ENCODE data around the gene ARID3A. TPM values are rescaled to one million over a fixed set of nuclear protein-coding genes. Genes with fewer than 3 reads are reported as not detected.

Gene ARID3A
- total and polyA plus RNA-seq, 2 of the 13 experiments (the other 11 are each of a cell fraction or from before 2014, with no cell fraction given) = 71.3 to 77.9 TPM

DNA sequence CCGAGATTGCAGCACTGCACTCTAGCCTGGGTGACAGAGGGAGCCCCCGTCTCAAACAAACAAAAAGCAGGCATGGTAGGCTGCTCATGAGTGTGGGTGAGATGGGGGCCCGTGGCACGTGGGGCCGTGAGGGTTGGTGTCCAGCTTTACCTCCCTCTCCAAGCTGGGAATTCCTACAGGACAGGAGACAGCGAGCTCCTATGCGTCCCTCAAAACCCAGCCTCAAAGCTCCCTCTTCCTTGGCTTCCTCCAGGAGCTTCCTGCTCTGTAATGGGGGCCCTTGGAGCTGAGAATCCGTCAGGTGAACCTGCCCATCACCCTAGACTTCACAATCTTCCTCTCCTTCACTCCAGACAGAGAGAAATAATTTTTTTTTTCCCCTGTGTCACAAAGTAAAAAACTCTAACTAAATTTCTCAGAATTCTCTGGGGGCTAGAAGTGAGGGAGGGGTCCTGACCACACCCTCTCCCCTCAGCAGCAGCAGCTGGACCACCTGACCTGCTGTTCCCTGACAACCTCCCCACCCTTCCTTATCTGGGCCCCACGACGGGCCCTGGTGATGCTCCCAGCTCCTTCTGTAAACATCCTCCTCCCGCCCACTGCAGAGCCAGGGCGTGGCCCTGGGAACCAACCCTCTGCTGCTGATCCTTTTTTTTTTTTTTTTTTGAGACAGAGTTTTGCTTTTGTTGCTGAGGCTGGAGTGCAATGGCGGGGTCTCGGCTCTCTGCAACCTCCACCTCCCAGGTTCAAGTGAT is 36.2 kb downstream of the ARID3A start:
- Histone ChIP-seq H3K9ac (ENCODE audit: insufficient read depth, low read depth, low read length) (peak overlapping the region; percentile 51; the same call in 1 of the 2 replicates), H3K27ac (ENCODE audit: extremely low read length, insufficient read depth, low read length) (peak overlapping the region; percentile 74), H2AFZ (ENCODE audit: low read length) (no peak overlapping the region), H3K9me3 (ENCODE audit: low read length) (no peaks in the 10 kb centered on the region), H4K20me1 (ENCODE audit: insufficient read depth, low read length) (no peaks in the 10 kb centered on the region), H3K36me3 (replicated peaks in 1 of 2; ENCODE audit: control insufficient read depth in 1 of 2, insufficient read depth in 2 of 2, low read length in 2 of 2) (peaks cover 22 to 56% of the 10 kb centered on the region in 2 experiments; a peak in 4 of 5 replicates), H3K4me3 (replicated peaks in 1 of 3; ENCODE audit: insufficient read depth in 1 of 3, low read depth in 2 of 3, low read length in 3 of 3) (no peak overlapping the region; a peak in 1 of 6 replicates), H3K79me2 (ENCODE audit: insufficient read depth, low read length) (peaks cover 41% of the 10 kb centered on the region), H3K4me1 (ENCODE audit: insufficient read depth, low read length) (peaks cover 59% of the 10 kb centered on the region), H3K4me2 (ENCODE audit: low read depth, low read length) (peak overlapping the region; percentile 77; the same call in 1 of the 2 replicates), H3K27me3 (ENCODE audit: control insufficient read depth in 1 of 2, insufficient read depth in 2 of 2, low read length in 2 of 2) (no peaks in the 10 kb centered on the region)
- ChIA-PET CTCF (ENCODE audit: low intra/inter-chr PET ratio, low total read pairs) (interaction anchor here (1.8 kb wide), 1 partner anchor 40 kb away, joined by 4 read pairs; no protein-coding TSS in a partner anchor), POLR2A (interaction anchor here (0.6 to 4.6 kb wide), 9 partner anchors 9 to 38 kb away, joined by 3 to 49 read pairs (median 6); partner anchors contain the start of gene WDR18)
- no peak for ATAC-seq
- intact Hi-C loops (cut with micrococcal nuclease; ENCODE audit: unreplicated experiment) = no loop called here
- in situ Hi-C loops (cut with HindIII; ENCODE audit: extremely low pct_ligation_motif_present, low pct_unique_long_range_greater_than_20kb) = loop anchor here (5.0 kb wide), 1 partner anchor 35 kb away; the partner anchor contains the start of gene ARID3A
- FAIRE-seq = no peak
- peak; percentile 20 for DNase-seq (ENCODE audit: low spot score)
- WGBS (ENCODE audit: low lambda C conversion rate) = 48% methylated on average over 9 of the region's 14 CpGs
- no TSS peak for BruUV-seq (replicated peaks)
- no peak for TF ChIP-seq SRSF1 (optimal IDR thresholded peaks at IDR 0.05; ENCODE audit: low read depth, low read length)
- TF ChIP-seq, protein P1, sequence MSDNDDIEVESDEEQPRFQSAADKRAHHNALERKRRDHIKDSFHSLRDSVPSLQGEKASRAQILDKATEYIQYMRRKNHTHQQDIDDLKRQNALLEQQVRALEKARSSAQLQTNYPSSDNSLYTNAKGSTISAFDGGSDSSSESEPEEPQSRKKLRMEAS (IDR thresholded peaks at IDR 0.05) = 0 out of 2 replicates have a peak, but pooled peaks have one; percentile 9
- TF ChIP-seq FOXA3 (CRISPR knock-in tag; IDR thresholded peaks at IDR 0.05) = peak; percentile 72
- TF ChIP-seq PATZ1 (CRISPR knock-in tag; IDR thresholded peaks at IDR 0.05) = peak; percentile 69
- TF ChIP-seq EP300 (IDR thresholded peaks at IDR 0.05; ENCODE audit: low read depth in 2 of 2, low read length in 2 of 2) = peak in 1 of 2 experiments; percentile 27; a peak in 1 of 4 replicates
- no peak for TF ChIP-seq EP300 (CRISPR knock-in tag; IDR thresholded peaks at IDR 0.05; ENCODE audit: borderline replicate concordance)
- TF ChIP-seq SAP130 (CRISPR knock-in tag; IDR thresholded peaks at IDR 0.05; ENCODE audit: low read depth) = peak; percentile 49
- TF ChIP-seq, protein P2, sequence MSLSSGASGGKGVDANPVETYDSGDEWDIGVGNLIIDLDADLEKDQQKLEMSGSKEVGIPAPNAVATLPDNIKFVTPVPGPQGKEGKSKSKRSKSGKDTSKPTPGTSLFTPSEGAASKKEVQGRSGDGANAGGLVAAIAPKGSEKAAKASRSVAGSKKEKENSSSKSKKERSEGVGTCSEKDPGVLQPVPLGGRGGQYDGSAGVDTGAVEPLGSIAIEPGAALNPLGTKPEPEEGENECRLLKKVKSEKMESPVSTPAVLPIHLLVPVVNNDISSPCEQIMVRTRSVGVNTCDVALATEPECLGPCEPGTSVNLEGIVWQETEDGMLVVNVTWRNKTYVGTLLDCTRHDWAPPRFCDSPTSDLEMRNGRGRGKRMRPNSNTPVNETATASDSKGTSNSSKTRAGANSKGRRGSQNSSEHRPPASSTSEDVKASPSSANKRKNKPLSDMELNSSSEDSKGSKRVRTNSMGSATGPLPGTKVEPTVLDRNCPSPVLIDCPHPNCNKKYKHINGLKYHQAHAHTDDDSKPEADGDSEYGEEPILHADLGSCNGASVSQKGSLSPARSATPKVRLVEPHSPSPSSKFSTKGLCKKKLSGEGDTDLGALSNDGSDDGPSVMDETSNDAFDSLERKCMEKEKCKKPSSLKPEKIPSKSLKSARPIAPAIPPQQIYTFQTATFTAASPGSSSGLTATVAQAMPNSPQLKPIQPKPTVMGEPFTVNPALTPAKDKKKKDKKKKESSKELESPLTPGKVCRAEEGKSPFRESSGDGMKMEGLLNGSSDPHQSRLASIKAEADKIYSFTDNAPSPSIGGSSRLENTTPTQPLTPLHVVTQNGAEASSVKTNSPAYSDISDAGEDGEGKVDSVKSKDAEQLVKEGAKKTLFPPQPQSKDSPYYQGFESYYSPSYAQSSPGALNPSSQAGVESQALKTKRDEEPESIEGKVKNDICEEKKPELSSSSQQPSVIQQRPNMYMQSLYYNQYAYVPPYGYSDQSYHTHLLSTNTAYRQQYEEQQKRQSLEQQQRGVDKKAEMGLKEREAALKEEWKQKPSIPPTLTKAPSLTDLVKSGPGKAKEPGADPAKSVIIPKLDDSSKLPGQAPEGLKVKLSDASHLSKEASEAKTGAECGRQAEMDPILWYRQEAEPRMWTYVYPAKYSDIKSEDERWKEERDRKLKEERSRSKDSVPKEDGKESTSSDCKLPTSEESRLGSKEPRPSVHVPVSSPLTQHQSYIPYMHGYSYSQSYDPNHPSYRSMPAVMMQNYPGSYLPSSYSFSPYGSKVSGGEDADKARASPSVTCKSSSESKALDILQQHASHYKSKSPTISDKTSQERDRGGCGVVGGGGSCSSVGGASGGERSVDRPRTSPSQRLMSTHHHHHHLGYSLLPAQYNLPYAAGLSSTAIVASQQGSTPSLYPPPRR (CRISPR knock-in tag; IDR thresholded peaks at IDR 0.05; ENCODE audit: borderline replicate concordance) = peak; percentile 39; the same call in 1 of the 2 replicates
- no peak for TF ChIP-seq FIP1L1 (IDR thresholded peaks at IDR 0.05; ENCODE audit: borderline replicate concordance, insufficient read depth, low read depth, low read length)
- TF ChIP-seq NR2F6 (IDR thresholded peaks at IDR 0.05) = no peak
- TF ChIP-seq NR2F6 (CRISPR knock-in tag; IDR thresholded peaks at IDR 0.05) = 0 out of 2 replicates have a peak, but pooled peaks have one; percentile 15
- TF ChIP-seq HDAC2 (CRISPR knock-in tag; IDR thresholded peaks at IDR 0.05) = no peak
- 0 out of 2 replicates have a peak, but pooled peaks have one; percentile 30 for TF ChIP-seq HDAC1 (CRISPR knock-in tag; IDR thresholded peaks at IDR 0.05)
- peak; percentile 44; the same call in 1 of the 2 replicates for TF ChIP-seq SIN3A (IDR thresholded peaks at IDR 0.05; ENCODE audit: borderline replicate concordance, low read depth, low read length)
- TF ChIP-seq SNAI1 (CRISPR knock-in tag; IDR thresholded peaks at IDR 0.05; ENCODE audit: borderline replicate concordance) = 0 out of 2 replicates have a peak, but pooled peaks have one; percentile 3
- TF ChIP-seq GATAD2A (CRISPR knock-in tag; IDR thresholded peaks at IDR 0.05) = peak; percentile 35; the same call in 1 of the 2 replicates
- TF ChIP-seq ETV5 (CRISPR knock-in tag; IDR thresholded peaks at IDR 0.05; ENCODE audit: borderline replicate concordance) = peak; percentile 36; the same call in 1 of the 2 replicates

Measured in HepG2 (cell line).